Measurements from ENCODE around the gene SLCO4A1.
A peak's percentile ranks its signal among the peaks of the same experiment; 100 is the strongest.

Gene SLCO4A1

DNA sequence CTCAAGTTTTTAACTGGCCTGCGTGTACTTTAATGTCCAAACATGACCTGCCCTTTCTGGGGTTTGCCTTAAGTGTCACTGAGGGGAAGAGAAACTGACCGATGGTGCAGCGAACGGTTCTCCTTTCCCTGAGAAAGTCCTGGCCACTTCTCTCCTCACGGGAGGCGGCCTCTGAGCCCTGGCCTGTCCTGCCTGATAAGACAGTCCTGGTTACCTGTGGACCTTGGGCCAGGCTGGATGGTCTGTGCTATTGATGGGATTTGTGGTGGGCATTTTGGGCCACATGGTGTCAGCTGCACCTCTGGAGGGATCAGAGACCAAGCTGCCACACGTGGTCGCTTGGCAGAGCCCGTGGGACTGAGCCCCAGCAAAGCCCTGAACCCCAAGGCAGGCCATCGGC, 54.7 kb downstream of the SLCO4A1 start:
- DNase-seq, result no peak

DNA sequence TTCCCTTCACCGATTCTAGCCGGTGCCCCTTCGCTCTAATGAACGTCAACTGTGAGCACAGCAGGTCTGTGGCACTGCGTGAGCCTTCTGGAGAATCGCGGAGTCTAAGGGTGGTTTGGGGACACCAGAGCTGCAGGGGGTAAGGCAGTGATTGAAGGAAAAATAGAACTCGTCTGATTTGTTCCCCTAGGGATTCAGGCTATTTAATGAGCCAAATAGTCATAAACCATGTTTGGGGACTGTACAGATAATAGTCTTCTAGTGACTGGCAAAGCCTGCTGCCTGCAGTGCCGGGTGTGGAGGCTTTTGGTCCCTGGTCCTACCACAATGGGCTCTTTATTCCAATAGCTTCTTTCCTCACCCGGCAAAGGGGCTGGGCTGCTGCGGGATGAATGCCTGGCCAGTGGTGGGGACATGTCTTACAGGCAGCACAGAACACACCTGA, 55.2 kb downstream of the SLCO4A1 start:
- peak in 47 of 56 donors; percentile 8 to 73 (median 46) for DNase-seq

DNA sequence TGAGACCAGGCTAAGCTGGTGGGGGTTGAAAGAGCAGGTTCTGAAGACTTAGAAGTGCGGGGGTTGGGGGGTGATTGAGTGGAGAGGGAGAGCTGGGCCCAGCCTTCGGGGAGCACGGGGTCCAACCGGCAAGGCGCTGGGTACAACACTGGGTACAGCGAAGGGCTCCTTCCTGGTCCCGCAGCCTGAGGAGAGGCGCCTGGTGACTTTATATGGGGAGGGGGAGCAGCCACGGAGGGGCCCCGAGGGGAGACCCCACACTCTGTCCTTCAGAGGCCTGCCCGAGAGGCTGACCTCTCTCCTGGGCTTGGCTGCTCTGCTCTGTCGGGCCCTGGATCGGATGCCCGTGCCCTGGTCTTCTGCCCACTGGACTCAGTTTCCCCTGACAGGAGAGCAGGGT, 55.9 kb downstream of the SLCO4A1 start:
- no peak for DNase-seq

DNA sequence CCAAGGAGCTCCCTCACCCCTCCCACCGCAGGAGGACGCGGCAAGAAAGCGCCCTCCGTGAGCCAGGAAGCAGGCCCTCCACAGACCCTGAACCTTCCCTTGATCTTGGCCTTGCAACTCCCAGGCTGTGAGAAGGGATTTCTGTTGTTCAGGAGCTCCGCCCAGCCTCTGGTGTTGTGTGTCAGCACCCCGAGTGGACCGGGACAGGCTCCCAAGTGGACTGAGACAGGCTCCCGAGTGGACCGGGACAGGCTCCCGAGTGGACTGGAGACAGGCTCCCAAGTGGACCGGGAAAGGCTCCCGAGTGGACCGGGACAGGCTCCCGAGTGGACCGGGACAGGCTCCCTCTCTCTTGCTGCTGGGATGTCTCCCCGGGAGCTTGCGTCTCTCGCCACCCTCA, 57.0 kb downstream of the SLCO4A1 start:
- no peak for DNase-seq

DNA sequence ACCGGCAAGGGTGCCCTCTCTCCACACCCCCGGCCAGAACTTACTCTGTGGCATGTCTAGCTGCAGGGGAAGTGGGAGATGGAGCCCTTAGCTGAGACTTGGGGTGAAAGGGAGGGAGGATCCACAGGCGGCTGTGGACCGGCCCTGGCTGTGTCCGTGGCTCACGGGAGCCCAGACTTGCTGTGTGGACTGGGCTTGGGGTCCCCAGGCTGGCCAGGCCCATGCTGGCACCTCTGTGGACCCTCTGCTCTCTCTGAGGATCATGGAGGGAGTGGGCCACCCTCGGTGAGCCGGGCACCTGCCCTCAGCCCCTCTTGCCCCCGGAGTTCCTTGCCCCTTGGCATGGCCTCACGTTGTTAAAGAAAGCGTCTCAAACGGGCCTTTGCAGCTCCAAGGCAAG, 57.4 kb downstream of the SLCO4A1 start:
- no peak for DNase-seq

DNA sequence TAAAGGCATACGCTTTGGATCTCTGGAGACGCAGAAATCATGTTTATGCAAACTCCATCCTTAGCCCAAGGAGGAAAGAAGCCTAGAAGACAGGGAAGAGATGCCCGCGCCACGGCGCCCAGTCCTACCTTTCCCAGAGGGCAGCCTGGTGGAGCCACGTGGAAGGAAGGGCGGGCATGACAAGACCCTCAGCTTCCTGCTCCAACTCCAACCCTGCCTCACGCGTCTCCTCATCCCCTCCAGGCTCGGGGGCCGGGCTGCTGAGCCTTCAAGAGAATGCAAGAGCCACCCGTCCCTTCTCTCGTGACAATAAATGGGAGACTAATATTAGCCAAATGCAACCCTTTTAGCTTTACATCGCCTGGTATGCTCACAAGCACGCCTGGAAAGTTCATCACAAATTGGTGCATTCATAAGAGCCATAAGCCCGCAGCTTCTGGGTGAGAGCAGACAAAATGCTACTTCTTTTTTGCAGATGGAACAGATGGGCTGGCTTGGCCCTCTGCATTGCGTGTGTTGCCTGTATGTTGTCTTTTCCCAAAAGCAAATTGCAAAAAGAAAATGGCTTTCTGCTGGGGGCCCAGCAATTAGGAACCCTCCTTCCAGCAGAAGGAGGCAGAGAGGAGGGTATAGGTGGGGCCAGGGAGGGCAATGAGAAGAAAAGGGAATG, 58.1 kb downstream of the SLCO4A1 start:
- no peak for DNase-seq

DNA sequence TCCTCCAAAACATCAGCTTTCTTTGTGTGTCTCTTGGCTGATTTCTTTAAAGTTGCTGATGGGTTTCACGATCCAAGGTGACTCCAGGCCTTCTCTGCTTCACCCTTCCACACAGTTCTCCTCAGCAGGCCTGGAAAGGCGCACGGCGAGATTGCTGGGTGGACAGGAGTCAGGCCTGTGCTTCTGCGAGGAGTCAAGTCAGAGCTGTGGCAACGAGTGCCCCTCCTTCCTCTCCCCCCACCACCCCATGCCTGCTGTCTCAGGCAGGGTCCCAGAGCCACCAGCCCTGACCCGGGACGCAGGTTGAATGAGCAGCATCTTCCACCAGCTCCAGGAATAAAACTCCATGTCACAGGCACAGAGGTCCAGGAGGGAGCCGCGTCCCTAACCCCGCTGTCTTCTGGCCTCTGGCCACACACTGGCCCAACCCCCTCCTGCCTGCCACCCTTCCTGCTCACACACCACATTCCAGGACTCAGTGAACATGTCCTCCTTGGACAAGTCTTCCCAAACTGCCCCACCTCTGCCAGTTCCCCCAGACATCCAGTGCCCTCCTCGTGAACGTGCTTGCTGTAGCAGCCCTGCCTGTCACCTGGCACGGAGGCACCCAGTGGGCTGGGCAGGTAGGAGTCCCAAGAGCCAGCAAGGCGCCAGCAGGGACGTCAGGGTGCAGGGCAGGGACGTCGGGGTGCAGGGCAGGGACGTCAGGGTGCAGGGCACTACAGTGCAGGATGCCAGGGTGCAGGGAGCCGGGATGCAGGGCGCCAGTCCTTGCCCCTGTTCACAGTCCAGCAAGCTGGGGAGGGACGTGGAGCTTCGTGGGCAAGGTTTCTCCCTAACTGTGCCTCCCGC, 59.1 kb downstream of the SLCO4A1 start:
- no peak for DNase-seq

DNA sequence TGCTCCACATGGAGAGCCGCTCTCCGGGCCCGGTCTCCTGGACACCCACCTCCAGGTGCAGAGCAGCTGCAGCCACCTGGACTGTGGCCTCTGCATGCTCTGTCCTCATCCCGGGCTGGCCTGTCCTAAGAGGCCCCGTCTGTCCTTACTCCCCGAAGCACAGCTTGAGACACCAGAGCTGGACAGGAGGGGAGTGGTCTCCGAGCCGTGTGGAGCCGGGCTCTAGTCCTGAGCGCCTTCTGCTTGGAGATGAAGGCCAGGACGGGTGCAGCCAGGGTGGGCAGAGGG, 59.7 kb downstream of the SLCO4A1 start:
- no peak for DNase-seq

DNA sequence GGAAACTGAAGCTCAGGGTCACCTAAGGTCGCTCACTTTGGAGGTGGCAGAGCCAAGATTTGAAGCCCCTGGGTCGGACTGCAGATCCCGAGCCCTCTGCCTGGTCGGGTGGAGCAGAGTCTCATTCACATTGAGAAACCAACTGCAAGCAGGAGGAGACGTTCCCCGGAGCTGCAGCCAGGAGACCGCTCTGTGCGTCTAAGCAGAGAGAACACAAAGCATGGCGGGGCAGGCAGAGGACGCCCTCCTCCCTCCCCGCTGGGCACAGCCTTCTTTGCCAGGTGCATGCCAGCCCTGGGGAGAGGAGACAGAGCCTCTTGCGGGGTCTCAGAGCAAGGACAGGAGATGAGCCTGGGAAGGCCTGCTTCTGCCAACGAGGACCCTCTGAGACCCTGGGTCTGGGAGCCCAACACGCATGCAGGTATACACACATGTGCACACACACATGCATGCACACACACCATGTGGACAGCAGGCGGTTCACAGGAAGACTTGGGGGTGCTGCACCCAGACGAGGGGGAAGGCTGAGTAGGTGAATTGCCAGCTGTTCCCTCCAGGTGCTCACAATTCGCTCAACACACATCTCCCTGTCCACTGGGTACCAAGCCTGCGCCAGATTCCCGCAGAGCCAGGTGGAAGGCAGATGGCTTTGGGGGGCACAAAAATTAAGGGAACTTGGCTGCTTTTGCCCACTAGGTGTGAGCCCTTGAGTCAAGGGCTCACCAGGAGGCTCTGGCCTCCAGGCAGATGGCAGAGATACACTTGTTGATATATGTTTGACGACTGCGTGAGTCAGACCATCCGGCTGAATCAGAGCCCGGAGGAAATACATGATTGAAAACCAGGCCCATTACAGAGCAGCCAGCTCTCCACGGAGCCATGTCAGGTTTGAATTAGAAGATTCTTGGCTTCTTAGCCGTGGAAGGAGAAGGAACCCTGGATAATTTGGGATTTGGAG, 60.9 kb downstream of the SLCO4A1 start:
- no peak for DNase-seq

DNA sequence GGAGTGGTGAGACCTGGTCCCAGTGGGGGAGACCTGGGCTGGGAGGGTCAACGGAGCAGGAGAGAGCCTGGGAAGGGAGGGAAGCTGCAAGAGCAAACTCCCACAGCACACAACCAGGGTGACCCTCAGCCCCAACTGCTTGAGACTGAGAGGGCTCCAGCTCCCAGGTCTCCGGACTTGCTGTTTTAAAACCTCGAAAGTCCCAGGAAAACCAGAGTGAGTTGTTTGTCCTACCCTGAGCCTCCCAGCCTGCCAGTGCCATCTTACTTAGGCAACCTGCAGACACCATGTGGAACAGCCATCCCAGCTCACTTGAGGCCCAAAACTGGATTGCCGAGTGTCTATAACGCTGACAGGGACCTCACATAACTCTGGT, 61.5 kb downstream of the SLCO4A1 start:
- DNase-seq, result no peak

DNA sequence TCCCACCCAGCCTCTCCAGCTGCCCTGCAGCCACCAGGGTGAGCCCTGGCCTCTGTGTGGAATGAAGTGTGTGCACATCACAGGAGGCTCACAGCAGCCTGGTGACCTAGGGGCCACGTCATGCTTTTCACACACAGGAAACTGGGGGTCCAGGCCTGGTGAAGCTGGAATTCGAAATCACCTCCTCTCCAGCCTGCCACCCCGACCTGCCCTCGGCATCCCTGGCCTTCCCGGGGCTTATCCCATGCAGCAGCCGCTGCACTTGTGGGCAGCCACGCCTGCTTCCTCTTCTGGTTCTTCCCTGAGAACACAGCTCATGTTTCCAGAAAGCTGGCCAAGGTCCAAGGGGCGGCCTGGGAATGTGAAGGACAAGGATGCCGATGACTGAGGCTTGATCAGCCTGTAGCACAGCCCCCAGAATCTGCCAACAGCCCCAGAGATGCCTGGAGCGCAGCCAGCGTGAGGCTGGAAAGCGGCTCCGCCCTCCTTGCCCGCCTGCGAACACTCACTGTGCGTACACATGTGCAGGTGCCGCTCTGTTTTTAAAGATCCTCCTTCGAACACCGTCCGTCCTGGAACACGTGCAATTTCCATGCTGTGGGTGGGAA, 62.1 kb downstream of the SLCO4A1 start:
- DNase-seq, result peak in 12 of 56 donors; percentile 8 to 60 (median 30)

DNA sequence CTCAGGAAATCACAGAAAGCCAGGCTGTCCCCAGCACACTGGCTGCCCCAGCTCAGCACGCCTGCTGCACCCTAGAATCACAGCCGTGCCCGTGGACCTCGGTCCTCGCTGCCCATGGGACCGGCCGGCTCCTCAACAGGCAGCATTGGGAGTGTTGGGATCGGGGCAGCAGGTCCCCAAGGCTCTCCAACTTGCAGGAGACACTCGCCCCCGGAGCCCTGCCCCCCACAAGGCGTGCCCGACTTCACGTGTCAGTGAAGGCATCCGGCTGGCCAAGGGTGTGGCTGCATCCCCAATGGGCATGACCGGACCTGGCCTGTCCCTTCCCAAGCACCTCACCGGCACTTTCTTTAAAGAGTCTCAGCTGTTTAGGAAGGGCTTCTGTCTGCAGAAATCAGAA, 63.3 kb downstream of the SLCO4A1 start:
- DNase-seq, result no peak

DNA sequence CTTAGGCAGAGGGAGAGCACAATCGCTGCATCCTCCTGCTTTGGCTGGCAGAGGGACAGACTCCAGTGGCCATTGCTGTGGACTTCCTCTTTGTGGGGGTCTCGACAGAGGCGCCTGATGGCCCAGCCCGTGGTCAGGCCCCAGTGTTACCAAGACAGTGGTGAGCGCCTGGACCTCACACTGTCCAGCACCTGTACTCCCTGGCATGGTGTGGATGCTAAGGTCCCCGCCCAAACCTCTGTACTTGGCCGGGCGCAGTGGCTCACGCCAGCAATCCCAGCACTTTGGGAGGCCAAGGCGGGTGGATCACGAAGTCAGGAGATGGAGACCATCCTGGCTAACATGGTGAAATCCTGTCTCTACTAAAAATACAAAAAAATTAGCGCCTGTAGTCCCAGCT, 64.0 kb downstream of the SLCO4A1 start:
- no peak for DNase-seq

DNA sequence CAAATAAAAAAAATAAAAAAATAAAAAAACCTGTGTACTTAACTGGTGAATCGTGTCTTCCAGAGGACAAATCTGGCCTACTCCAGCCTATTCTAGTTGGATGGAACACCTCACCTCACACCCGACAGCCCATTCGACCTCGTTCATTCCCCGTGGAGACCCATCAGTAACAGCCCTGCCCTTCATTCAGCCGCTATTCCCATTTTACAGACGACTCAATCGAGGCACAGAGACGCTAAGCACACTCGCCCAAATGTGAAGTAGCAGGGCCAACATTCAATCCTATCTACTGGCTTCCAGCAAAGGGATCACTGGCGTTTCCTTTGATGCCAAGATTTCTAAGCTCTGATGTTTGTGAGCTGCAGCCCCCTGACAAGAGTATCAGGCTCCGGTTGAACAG, 64.6 kb downstream of the SLCO4A1 start:
- DNase-seq, result no peak

DNA sequence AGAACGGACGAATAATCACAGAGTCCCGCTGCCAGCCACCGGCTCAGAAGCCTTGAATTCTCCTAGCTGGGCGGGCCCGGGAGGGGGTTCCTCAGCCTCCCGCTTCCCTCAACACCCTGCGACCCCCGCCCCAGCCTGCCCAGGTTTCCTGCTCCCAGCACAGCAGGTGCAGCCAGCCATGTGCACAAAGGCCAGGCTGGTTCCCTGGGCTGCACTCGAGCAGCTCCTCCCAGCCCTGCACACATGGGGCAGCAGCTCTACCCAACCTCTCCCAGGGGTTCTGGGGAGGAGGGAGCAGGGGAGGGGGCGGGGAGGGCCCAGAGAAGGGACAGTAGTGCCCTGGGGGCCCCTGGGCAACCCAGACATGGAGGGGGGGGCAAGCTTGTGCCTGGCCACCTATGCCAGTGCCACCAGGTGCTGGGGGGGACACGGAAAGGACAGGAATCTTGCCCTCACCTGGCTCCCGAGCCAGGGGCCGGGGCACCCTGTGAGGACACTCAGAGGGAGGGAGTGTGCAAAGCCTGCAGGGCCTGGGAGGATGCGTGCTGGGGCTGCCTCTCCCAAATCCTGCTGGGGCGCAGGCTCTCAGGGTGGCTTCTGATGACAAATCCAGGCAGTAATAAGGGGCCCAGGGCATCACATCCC, 65.1 kb downstream of the SLCO4A1 start:
- no peak for DNase-seq

DNA sequence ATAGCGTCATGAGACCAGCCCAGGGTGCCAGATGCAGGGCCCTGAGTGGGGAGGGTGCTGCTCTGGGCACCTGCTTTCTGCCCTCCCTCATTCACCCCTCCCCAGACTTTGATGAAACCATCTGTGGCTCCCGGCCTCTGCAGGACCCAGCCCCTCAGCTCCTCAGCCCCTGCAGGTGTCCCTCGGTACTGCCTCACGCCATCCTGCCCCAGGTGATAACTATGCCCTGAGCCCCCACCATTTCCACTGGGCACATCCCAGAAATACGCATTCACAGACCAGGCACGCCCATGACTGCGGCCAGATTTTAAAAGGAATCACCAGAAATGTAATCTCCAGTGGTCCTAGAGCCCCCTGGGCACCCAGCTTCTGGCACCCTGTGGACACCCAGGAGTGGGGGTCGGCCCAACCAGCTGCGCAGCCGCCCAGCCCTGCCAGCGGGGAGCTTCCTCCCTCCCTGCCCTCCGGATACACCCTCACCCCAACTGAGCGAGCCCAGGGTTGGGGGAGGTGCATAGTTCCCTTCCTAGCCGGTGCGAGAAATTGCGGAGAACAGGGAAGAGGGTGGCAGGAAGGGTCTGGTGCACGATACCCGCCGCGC, 65.7 kb downstream of the SLCO4A1 start:
- DNase-seq, result no peak

DNA sequence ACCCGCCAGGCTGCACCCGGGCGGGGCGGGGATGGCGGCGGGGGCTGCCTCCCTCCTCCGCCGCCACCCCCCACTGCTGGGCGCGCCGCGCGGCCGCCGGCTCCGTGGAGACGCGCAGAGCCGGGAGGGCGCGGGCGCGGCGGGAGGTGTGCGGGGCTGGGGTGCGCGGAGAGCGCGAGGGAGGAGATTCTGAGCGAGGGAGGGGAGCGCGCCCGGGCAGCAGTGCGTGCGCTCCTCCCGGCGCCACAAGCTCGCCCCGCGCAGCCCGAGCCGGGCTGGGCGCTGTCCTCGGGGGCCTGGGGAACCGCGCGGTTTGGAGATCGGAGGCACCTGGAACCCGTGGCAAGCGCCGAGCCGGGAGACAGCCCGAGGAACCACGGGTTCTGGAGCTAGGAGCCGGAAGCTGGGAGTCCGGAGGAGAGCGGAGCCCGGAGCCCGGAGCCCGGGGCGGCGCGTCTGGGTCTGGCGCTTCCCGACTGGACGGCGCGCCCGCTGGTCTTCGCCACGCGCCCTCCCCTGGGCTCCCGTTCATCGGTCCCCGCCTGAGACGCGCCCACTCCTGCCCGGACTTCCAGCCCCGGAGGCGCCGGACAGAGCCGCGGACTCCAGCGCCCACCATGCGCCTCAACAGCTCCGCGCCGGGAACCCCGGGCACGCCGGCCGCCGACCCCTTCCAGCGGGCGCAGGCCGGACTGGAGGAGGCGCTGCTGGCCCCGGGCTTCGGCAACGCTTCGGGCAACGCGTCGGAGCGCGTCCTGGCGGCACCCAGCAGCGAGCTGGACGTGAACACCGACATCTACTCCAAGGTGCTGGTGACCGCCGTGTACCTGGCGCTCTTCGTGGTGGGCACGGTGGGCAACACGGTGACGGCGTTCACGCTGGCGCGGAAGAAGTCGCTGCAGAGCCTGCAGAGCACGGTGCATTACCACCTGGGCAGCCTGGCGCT, 66.6 kb downstream of the SLCO4A1 start, which contains the start of gene NTSR1:
Gene NTSR1 (plus strand): TSS at position 246 of the 946 bp plus-strand sequence. CDS start 372 bp downstream, at position 618.
- peak in 5 of 56 donors; percentile 13 to 47 (median 30) for DNase-seq

DNA sequence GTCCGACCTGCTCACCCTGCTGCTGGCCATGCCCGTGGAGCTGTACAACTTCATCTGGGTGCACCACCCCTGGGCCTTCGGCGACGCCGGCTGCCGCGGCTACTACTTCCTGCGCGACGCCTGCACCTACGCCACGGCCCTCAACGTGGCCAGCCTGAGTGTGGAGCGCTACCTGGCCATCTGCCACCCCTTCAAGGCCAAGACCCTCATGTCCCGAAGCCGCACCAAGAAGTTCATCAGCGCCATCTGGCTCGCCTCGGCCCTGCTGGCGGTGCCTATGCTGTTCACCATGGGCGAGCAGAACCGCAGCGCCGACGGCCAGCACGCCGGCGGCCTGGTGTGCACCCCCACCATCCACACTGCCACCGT, 67.2 kb downstream of the SLCO4A1 start:
- no peak for DNase-seq

DNA sequence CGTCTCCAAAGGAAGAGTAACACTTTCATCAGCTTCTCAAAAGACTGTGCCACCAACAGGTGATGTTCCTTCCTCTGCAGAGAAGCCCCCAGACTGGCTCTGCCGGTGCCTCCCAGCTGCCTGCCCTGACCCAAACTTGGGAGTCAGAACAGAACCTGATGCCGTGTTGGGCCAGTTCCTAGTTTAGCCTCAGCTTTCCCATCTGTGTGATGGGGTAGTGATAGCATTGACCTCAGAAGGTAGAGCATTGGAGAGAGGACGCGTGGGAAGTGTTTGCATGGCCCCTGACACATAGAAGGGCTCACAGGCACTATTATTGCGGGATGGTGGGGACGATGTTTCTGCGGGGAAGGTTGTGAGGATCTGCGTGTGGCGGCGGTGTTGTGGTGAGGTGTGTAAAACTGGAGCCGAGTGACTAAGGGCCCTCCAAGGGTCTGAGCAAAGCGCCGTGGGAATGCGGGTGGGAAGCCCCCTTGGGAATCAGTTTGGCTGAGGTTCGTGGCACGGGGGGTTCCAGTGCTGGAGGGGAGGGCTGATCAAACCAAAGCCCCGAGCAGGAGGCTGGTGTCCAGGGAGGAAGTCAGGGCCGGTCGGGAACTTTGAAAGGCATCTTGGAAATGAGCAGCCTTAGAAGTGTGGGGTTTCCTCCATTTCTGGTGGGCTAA, 68.0 kb downstream of the SLCO4A1 start:
- no peak for DNase-seq

All from nucleus accumbens (tissue), 56 donors.